Tibial nerve (tissue), 3 donors: Measurements from ENCODE around the gene ABCG5.

ENCODE experiments used
- CTCF ChIP-seq, 5 experiments: fragments of 200-600 bp in 3 of 5; fragments of 450-650 bp in 2 of 5; sonication (generic) in 3 of 5; IDR thresholded peaks; one replicate each; pipeline ENCODE4 v1.5.1; 2016 to 2019; ENCODE audit warnings: antibody characterized with exemption in 5 of 5, mild to moderate bottlenecking in 3 of 5, moderate library complexity in 2 of 5
- POLR2A ChIP-seq, 2 donors: fragments of 450-650 bp; IDR thresholded peaks; one replicate each; pipeline ENCODE4 v1.6.1; 2017; ENCODE audit warnings: antibody characterized with exemption in 2 of 2, mild to moderate bottlenecking in 2 of 2, moderate library complexity in 2 of 2

- TF ChIP-seq CTCF (IDR thresholded peaks at IDR 0.05) (no peak), POLR2A (IDR thresholded peaks at IDR 0.05) (no peak)
These were observed 47.4 kb downstream of the ABCG5 start for GRCh38 chr2:43791035-43791765.
